WI38 (cell line): ENCODE measurements around the gene MUC22.
"Not testable (repeated sequence)": the region's sequence is repeated elsewhere in the genome, so short reads cannot be mapped to it uniquely, and the experiment has no call there.

Experiments used
- H3K4me3 ChIP-seq: 2 replicates; pipeline ENCODE4 v1.5.1; 2011; ENCODE audit warnings: low read depth, mild to moderate bottlenecking, control low read depth, low read length
- CTCF ChIP-seq: IDR thresholded peaks from 2 replicates; pipeline ENCODE4 v1.5.1; 2012; ENCODE audit warnings: low read depth, mild to moderate bottlenecking, control low read depth, low read length

MUC22 gene

GRCh38 chr6:31042806-31043205, 32.5 kb downstream of the MUC22 start:
- no peak overlapping the region for H3K4me3 ChIP-seq
- peak; percentile 60 for TF ChIP-seq CTCF

GRCh38 chr6:31048099-31048498, 37.8 kb downstream of the MUC22 start:
- no peak overlapping the region for H3K4me3 ChIP-seq
- TF ChIP-seq CTCF: no peak

GRCh38 chr6:31049518-31049917, 39.2 kb downstream of the MUC22 start:
- no peak for TF ChIP-seq CTCF
- H3K4me3 ChIP-seq: no peak overlapping the region

GRCh38 chr6:31053187-31053586, 42.9 kb downstream of the MUC22 start:
- H3K4me3 ChIP-seq: not testable (repeated sequence)

- H3K4me3 ChIP-seq: no peak overlapping the region
- no peak for TF ChIP-seq CTCF
Observed at GRCh38 chr6:31053873-31054272, 43.6 kb downstream of the MUC22 start.

- no peak overlapping the region for H3K4me3 ChIP-seq
- no peak for TF ChIP-seq CTCF
Observed at GRCh38 chr6:31055441-31055840, 45.2 kb downstream of the MUC22 start.

GRCh38 chr6:31057426-31058003, 47.2 kb downstream of the MUC22 start:
- no peak for TF ChIP-seq CTCF
- no peak overlapping the region for H3K4me3 ChIP-seq
